Renal cortical epithelial cell (primary cell): ENCODE results near the gene NAIF1. TPM values are rescaled to one million over a fixed set of nuclear protein-coding genes. Genes with fewer than 3 reads are reported as not detected.
"Not testable (repeated sequence)": the region's sequence is repeated elsewhere in the genome, so short reads cannot be mapped to it uniquely, and the experiment has no call there.

Experiments used
- DNase-seq: peaks from one replicate; pipeline ENCODE4 v3.0.0-alpha.2; 2011; ENCODE audit warnings: low read depth
- total RNA-seq: library from RNA; depleted of rRNA; stranded (reverse); fragments of >200 nt; gene quantifications from 2 replicates; pipeline ENCODE4 v1.2.3, GENCODE V29; 2014

NAIF1 gene
- total RNA-seq, 1 donor from 2014 or later = 13.5 TPM

- DNase-seq = no peak
These were observed 33.5 kb downstream of the NAIF1 start for GRCh38 chr9:128033609-128034008.

- no peak for DNase-seq
These were observed 39.4 kb downstream of the NAIF1 start for GRCh38 chr9:128027705-128028104.

GRCh38 chr9:128026773-128027541 is 40.2 kb downstream of the NAIF1 start:
- no peak for DNase-seq

GRCh38 chr9:128026255-128026772 is 40.8 kb downstream of the NAIF1 start:
- no peak for DNase-seq

GRCh38 chr9:128025736-128026135 is 41.4 kb downstream of the NAIF1 start:
- DNase-seq = no peak

GRCh38 chr9:128024761-128025308 is 42.3 kb downstream of the NAIF1 start:
- no peak for DNase-seq

- DNase-seq = not testable (repeated sequence)
These were observed 43.4 kb downstream of the NAIF1 start for GRCh38 chr9:128023671-128024070.

GRCh38 chr9:128022886-128023285 is 44.2 kb downstream of the NAIF1 start:
- DNase-seq = no peak

GRCh38 chr9:128021098-128021497 is 46.0 kb downstream of the NAIF1 start:
- DNase-seq = no peak

GRCh38 chr9:128020692-128021091 is 46.4 kb downstream of the NAIF1 start:
- DNase-seq = no peak

GRCh38 chr9:128015696-128016095 is 51.4 kb downstream of the NAIF1 start:
- DNase-seq = no peak

Other genes with a start within 250 kb of the NAIF1 start
- gene ENG, start 212.7 kb downstream of the NAIF1 start, total RNA-seq = 0.87 and 6.8 TPM in 2 replicates
- 37.3 and 43.8 TPM in 2 replicates for gene AK1, start 189.6 kb downstream of the NAIF1 start, total RNA-seq
- gene ST6GALNAC6, start 167.7 kb downstream of the NAIF1 start, total RNA-seq = 23.1 and 30.5 TPM in 2 replicates
- gene ST6GALNAC4, start 150.3 kb downstream of the NAIF1 start, total RNA-seq = 31.8 and 33.0 TPM in 2 replicates
- gene PIP5KL1, start 136.5 kb downstream of the NAIF1 start, total RNA-seq = 0.65 and 2.1 TPM in 2 replicates
- 6.4 and 7.1 TPM in 2 replicates for gene DPM2, start 129.5 kb downstream of the NAIF1 start, total RNA-seq
- 5.0 and 39.1 TPM in 2 replicates for gene EEIG1, start 86.3 kb downstream of the NAIF1 start, total RNA-seq
- gene SLC25A25, start 912 bp upstream of the NAIF1 start, total RNA-seq = 9.8 and 12.3 TPM in 2 replicates
- gene PTGES2, start 60.4 kb upstream of the NAIF1 start, total RNA-seq = 80.0 and 96.9 TPM in 2 replicates
- 23.6 and 38.2 TPM in 2 replicates for gene LCN2, start 82.1 kb upstream of the NAIF1 start, total RNA-seq
- gene BBLN, start 92.9 kb upstream of the NAIF1 start, total RNA-seq = 60.3 and 79.9 TPM in 2 replicates
- 10.9 and 38.1 TPM in 2 replicates for gene CIZ1, start 124.3 kb upstream of the NAIF1 start, total RNA-seq
- gene DNM1, start 136.1 kb upstream of the NAIF1 start, total RNA-seq = 9.2 and 33.5 TPM in 2 replicates
- gene GOLGA2, start 208.7 kb upstream of the NAIF1 start, total RNA-seq = 47.9 and 89.6 TPM in 2 replicates
- gene SWI5, start 209.0 kb upstream of the NAIF1 start, total RNA-seq = 15.5 and 22.6 TPM in 2 replicates